ENCODE data around the gene KAZN.

KAZN gene

DNA sequence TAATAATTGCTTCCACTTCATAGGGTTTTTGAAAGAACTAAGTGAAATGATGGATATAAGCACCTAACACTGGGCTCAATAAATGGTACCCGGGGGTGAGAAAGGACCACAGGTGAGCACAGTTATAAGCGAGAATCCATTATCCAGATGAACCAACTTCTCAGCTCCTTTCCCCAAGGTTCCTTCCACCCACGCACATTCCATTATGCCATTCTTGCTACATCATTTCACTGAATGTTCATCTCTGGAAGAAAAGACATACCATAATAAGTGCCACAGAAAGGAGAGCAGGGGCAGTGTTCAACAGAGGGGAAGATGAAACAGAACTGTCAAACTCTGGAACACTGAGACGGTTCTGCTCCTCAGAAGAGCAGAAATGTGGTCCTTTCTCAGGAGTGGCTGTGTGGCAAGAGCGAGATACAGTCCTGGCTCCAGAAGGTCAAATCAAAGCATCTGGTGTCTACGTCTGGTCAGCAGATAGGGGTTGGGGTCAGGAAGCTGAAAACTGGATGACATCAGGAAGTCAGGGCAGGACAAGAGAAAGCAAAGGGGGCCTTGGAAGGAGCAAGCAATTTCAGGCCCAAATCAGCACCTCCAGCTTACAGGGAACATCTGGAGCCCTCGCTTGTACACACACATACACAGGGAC is 299.6 kb downstream of the KAZN start:
- peak; percentile 22 for DNase-seq

DNA sequence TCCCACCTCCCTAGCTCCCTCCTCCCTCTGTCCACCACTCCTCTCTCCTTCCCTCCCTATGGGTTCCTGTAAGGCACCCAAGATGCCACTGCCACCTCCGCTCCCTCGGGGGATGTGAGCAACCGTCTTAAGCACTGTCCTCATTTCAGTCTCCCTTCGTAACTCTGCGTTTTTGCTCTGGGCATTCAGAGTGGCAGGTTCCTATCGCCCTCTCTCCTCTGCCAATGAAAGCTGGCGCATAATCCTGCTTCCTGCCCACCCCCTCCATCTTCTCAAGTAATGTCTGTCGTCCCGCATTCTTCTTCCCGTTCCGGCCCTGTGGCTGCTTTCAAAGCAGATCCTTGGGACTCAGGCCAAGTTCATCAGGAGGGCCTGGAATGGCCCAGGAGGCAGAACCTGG is 301.2 kb downstream of the KAZN start:
- DNase-seq, result no peak

DNA sequence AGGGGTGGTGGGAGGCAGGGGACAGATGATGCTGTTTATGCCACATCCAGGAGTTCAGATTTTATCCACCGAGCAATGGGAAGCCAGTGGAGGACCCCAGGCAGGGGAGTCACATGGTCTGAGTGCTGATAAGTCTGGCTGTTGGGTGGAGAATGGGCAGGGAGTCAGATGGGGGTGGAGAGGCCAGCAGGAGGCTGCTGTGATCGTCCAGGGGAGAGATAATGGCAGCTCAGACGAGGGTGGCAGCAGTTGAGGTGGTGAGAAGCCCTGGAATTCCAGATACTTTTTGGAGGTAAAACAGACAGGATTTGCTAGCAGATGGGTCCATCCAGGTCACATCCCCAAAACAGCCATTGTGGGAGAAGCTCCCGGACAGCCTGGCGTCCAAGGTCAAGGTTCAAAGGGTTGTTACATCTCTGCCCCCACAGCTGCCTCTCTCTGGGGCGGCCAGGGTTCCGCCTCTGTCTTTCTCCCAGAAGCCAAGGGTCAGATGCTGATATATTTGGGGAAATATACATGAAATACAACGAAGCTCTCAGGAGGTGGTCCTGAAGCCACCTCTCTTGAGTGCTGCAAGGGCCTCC is 303.0 kb downstream of the KAZN start:
- no peak for DNase-seq

DNA sequence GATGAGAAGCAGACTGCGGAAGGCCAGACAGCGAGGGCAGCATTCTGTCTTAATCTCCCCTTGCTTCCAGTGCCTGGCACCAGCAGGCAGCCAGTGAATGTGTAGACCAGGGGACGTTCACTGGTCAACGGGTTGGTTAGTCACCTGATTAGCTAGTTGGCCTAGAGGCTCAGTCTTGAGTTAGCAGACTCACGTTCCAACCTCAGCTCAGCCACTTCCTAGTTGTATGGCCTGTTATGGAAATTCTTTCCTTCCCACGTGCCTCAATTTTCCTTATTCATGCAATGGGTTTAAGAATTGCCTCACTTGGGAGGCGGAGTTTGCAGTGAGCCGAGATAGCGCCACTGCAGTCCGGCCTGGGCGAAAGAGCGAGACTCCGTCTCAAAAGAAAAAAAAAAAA is 305.4 kb downstream of the KAZN start:
- DNase-seq, result no peak

DNA sequence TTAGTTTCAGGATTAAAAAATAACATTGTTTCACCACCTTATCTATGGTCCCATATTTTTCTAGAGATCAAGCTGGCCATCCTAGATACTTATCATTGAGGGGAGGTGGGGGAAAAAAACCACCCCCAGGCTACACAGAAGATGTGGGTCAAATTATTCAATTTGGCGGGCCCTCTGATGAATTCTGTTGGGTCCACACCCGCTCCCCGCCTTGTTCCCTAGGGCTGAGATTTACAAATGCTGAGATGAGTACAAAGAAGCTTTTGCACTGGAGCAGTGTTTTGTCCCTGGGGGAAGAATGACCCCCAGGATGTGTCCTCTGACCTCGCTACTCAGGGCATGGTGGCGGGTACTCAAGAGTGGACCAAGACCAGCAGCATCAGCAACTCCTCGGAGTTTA is 308.2 kb downstream of the KAZN start:
- DNase-seq, result no peak

DNA sequence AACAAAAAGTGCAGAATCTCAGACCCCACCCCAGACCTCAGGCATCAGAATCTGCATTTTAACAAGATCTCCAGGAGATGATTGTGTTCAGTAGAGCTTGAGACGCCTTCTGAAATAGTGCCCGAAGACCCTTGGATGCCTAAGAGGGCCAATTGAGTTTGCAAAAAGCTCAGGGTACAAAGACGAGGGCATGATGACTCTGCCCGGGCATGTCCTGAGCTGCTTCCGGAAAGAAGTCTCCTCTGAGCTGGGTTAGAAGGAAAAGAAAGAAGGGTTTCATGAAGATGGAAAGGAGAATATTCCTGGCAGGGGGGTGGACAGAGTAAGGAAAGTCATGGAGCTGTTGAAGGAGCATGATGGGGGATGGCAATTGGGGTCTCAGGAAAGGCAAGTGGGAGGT is 308.9 kb downstream of the KAZN start:
- DNase-seq, result no peak

DNA sequence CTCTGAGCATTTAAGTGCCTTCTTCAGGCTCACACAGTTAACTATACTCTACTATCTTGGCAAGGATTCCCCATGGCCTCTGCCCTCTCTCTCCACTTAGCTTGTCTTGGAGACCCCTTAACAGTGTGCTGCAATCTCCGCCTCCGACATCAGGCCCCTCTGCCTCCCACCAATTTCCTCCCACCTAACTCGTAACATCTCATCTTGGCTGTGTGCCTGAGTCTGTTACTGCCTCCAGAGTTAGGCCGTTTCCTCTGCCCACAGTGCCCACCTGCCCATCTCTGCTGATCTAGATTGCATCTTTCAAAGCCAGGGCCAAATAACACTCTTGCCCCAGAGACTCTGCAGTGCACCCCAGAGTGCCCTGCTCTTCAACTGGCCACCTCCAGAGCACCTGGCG is 310.8 kb downstream of the KAZN start:
- no peak for DNase-seq

DNA sequence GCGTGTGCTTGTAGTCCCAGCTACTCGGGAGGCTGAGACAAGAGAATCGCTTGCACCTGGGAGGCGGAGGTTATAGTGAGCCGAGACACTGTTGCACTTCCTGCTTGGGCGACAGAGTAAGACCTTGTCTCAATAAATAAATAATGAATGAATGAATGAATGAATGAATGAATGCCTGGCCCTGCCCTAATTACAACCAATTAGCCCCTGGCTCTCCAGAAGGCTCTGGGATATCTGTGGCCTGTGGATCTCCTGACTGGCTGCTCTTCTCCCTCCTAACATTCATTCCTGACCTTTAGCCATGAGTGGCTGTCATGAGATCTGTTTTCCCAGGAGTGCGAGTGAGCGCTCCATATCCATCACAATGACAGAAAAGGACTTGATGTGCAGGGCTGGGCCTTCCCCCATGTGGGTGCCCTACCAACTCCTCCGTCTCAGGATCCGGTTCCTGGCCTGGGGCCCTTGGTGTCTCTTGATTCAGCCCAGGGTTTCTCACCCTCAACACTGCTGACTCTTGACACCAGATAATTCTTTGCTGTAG is 311.5 kb downstream of the KAZN start:
- no peak for DNase-seq

DNA sequence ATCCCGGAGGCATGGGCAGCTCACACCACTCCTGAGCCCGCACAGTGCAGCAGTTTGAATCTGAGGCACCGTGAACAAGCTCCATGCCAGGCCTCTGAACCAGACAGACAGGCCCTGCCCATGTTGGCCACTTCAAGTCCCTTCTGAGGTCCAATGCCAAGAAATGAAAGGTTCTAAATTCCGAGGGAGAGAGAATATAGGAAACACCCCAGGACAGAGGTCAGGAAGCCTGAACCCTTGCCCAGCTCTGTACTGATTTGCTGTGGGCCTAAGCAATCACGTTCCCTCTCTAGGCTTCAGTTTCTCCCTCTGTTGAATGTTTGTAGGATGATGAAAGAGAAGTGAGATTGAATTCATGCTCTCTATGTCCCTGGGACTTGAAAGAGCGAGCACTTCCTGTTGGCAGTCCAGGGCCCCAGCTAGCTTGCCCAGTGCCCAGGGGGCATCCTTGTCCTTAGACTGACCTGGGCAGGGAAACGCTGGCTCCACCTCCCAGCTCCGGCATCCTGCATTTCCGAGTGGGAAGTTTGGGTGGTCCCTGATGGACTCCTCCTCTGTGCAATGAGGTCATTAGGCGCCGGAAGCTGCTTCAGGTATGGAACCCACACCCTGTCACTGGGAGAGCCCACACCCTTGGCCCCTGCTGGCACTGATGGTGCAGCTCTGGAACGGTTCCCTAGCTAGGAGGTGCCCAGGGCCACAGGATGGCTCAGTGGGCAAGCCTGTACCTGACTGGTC is 312.7 kb downstream of the KAZN start:
- peak; percentile 38 for DNase-seq

DNA sequence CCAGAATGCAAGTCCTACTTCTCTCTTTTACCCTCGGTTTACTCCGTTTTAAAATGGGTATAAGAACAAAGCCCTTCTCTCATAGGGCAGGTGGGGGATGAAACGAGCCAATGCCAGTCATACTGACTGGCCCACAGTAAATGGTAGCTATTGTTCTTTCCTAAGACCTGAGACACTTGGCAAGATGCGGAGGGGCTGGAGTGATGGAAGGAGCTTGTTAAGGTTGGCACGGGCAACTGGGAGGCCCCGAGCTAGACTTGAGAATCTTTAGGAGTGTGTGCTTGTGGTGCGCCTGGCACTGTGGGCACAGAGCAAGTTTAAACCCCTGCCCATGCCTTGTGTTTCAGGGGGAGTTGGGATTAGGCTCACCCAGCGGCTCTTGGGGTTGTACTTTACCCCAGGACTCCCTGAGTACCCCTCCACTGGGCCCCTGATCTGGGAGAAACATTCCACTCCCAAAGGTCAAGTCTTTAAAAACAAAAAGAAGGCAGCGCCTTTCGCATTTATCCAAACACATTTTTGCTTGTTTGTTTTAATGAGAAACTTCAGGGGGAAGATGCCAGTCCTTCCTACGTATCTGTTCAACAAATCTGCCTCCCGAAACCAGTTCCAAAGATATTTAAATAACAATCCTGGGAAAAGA is 314.5 kb downstream of the KAZN start:
- DNase-seq, result no peak

DNA sequence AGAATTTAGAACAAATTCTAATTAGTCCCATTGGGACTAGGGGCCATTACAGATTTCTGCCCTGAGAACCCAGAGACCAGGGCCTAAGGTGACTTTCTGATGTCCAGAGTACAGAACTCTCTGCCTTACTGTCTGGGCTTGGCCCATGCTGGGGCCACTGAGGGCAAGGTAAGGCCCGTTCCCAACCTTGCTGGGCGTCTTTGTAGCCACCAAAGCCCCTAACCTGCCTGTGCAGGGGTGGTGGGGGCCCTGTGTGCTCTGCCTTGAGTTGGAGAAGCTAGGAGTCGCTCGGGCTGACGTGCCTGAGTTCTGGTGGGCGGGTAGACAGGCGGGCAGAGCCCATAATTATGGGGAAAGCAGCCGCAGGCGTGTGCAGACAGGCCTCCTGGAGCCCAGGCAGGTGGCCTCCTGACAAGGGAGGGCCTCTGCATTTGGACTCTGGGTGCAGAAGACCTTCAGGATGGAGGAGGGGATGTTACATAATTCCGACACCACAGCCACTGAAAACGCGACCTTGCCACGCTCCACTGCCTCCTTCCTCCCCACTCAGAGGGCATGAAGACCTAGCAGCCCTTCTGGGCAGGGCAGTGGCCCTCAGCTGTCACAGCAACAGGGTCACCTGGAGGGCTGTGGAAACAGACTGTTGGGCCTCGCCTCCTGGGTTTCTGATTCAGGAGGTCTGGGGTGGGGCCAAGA is 315.1 kb downstream of the KAZN start:
- DNase-seq, result no peak

DNA sequence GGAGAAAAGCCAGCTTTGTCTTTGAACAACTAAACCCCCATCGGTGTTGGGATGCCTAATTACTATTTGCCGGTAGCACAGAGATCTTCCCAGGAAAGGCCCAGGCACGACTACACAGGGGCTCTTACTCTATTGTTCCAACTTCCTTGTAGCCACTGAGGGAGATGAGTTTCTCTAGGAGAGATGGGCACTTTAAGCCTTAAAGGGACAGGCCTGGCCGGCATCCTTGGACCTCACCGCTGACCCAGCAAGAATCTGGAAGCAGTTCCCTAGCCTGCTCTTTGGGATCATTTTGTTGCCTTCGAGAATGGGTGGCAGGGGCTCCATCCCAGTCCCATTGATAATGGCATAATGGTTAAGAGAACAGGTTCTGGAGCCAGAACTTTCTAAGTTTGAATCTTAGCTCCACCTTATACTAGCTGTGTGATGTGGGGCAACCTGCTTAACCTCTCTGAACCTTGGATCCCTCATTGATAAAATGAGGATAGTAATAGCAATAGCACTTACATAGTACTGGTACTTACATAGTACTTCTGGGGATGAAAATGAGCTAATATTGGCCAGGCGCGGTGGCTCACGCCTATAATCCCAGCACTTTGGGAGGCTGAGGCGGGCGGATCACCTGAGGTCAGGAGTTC is 316.0 kb downstream of the KAZN start:
- no peak for DNase-seq

DNA sequence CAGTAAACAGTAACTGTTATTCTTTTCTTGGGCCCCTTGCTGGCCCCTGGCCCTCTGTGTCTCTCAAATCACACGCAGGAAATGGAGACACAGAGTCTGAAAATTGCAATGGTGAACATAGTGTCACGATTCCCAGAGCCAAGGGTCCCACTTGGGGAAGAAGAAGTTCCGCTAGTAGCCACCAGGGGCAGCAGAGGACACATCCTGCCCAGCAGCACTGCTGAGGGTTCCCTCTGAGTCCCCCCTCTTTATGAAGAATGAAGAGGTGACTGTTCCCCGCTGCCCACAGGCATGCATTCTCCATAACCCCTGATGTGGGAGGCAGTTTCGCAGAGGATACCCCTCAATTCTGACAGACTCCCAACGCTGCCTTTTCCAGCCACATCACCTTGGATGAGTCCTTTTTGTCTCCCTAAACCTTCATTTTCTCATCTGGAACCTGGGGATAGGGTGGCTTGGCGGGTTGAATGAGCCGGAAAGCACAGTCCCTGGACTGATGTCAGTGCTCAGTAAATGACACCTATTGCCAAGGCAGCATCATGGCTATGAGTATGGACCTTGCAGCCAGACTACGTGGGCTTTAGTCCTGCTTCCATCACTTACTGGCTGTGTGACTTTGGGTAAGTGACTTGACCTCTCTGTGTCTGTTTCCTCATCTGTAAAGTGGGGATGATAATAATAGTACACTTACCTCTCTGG is 317.0 kb downstream of the KAZN start:
- DNase-seq, result peak; percentile 53

DNA sequence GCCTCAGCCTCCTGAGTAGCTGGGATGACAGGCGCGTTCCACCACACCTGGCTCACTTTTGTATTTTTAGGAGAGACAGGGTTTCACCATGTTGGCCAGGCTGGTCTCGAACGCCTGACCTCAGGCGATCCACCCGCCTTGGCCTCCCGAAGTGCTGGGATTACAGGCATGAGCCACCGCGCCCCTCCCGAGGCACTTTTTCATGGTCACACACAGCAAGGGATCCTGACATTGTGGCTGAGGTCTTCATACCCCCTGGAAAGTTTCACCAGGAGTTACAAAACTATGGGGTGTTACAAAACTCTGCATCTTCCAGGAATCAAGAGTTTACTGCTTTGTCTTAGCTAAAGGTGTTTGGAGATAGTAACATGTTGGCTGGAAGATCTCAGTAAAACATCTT is 320.8 kb downstream of the KAZN start:
- DNase-seq, result no peak

DNA sequence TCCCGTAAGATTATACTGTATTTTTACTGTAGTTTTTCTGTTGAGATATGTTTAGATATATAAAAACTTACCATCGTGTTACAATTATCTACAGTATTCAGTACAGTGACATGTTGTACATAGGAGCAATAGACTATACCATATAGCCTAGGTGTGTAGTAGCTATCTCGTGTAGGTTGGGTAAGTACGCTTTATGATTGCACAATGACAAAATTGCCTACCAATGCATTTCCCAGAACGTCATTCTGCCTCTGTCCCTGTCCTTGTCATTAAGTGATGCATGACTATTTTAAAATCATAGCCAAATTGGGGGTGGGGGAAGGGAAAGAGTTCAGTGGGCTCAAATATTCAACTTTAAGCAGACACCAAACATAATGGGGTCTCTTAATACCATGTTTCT is 321.3 kb downstream of the KAZN start:
- no peak for DNase-seq

DNA sequence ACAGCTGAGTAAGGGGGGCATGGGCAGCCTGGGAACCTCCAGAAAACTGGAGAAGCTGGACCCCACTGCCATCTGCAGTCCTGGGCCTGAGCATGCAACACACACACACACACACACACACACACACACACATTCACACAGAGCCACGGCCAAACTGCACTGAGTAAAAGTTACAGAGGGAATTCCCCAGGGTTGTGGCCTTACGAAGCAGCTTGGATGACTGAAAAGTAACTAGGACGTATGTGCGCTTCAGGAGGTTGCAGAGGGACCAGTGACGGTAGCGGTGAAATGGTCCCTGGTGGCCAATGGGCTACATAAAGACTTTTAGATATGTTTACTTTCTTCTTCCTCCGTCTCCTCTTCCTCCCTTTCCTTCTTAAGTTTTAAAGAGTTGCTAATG is 322.6 kb downstream of the KAZN start:
- no peak for DNase-seq

DNA sequence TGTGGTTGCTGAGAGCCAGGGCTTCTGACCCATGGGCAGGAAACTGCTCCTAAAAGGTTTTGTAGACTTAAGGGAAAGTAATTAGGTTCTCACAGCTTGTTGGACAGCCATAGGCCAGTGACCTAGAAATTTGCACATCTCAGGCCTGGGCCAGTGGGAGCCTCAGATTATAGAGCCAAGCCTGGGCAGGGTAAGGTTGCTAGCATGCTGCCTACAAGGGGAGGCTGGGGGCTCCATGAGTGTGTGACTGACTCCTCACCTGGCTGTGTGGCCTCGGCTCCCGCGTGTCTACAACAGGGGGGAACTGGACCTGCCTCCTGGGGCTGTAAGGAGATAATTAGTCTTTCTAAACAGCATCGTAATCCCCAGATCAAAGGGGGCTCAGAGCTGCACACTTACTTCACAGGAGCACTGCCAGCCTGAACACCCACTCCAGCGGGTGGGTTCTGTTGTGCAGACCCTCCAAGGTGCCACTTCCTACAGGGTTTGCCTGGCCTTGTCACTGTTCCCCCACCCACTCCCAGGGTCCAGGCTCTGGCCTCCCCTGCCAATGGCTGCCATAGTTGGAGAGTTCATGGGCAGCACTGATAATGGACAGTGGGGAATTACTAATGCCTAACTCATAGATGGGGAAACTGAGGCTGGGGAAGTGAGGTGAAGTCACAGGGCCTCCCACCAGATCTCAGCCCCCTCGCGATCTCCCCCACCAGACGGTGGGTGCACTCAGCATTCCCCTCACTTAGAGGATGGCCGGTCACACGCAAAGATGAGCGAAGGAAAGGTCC is 324.6 kb downstream of the KAZN start:
- no peak for DNase-seq

DNA sequence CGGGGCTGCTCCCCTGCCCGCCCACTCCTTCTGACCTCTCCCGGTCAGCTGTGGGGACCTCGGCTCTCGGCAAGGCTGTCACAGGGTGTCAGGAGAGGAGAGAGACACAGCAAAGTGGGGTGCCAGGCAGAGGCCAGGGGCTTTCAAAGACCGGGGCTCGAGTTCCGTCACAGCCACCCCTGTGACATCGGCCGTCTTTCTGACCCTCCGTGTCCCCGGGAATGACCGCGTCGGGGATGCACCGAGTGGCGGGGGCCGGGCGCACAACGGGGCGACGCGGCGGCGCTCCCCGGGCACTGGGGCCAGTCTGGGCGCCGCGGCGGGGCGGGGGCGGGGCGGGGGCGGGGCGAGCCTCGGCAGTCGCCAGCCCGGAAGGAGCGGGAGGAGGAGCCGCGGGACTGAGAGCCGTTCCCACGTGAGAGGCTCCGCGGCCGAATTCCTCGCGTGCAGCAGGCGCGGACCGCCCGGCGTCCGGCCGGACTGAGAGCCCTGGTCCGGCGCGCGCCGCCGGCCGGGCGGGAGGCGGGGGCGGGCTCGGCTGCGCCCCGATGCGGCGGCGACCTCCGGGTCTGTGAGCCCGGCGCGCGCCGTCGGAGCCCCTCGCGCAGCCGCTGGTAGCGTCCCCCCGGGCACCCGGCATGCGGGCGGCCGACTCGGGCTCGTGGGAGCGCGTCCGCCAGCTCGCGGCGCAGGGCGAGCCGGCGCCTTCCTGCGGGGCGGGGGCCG is 325.4 kb downstream of the KAZN start:
- peak; percentile 80 for DNase-seq

DNA sequence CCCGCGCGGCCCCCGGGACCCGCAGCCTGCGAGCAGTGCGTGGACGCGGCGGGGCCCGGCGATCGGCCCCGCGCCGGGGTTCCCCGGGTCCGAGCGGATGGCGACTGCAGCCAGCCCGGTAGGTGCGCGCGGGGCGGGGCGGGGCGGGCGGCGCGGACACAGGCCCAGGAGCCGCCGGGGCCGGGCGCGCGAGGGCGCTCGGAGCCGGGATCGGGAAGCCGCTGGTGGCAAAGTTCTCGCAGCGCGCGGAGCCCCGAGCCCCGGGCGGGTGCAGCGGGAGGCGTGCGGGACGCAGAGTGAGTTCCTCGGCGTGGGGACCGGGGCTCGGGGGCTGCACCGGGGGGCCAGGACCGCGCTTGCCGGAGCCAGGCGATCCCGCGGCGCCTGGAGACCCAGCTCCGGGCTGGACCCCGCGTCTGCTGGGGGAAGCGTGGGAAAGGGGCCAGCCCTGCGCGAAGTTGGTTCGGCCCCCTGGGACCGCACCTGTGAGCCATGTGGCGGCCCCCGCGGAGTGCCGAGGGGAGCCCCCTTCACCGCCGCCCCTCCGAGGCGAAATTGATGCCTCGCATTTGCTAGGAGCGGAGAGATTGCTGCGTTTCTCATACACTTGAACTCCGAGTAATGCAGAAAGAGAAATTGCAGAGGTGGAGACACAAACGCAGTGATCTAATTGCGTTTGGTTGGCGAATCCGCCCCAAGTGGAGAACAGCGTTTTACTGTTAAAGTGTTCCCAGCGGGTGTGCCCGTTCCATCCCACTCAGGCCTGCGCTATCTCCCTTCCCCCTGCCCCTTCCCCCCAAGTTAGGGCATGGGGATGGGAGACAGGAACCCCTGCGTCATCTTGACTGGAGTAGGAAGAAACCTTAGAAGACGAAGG is 326.2 kb downstream of the KAZN start:
- DNase-seq, result peak; percentile 59

Measured in EL (cell line).